SH-SY5Y (cell line): ENCODE data around the gene DIDO1.

Experiments
- GATA2 ChIP-seq: IDR thresholded peaks from 2 replicates; pipeline ENCODE4 v1.6.1; 2011; ENCODE audit warnings: mild to moderate bottlenecking, low read depth, low read length
- GATA3 ChIP-seq: IDR thresholded peaks from 2 replicates; pipeline ENCODE4 v1.6.1; 2011; ENCODE audit warnings: low read depth, mild to moderate bottlenecking, low read length, moderate library complexity

DNA sequence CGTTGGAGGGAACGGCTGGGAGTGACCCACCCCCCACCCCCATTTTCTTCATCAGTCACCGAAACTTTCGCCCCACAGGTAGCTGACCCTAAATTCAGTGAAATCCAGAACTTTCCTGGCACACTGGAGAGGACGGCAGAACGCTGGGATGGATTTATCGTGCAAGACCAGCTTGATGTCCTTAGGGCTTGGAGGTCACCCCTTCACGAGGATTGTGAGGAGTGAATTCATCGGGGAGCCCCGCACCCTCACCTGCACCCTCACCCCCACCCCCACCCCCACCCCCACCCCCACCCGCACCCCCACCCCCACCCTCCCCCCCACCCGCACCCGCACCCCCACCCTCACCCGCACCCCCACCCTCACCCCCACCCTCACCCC lies 51.4 kb downstream of the DIDO1 start:
- TF ChIP-seq GATA3: no peak
- TF ChIP-seq GATA2: no peak
